ENCODE measurements around the gene CFAP46.
"Not testable (repeated sequence)": the region's sequence is repeated elsewhere in the genome, so short reads cannot be mapped to it uniquely, and the experiment has no call there.

Gene CFAP46

DNA sequence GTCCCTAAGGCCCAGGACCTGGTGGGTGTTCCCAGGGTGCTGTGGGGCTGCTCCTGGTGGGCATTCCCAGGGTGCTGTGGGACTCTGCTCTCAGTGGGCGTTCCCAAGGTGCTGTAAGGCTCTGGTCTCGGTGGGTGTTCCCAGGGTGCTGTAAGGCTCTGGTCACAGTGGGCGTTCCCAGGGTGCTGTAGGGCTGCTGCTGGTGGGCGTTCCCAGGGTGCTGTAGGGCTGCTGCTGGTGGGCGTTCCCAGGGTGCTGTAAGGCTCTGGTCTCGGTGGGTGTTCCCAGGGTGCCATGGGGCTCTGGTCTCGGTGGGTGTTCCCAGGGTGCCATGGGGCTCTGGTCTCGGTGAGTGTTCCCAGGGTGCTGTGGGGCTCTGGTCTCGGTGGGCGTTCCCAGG is 99.1 kb downstream of the CFAP46 start:
- DNase-seq (ENCODE audit: low read depth), result not testable (repeated sequence)

DNA sequence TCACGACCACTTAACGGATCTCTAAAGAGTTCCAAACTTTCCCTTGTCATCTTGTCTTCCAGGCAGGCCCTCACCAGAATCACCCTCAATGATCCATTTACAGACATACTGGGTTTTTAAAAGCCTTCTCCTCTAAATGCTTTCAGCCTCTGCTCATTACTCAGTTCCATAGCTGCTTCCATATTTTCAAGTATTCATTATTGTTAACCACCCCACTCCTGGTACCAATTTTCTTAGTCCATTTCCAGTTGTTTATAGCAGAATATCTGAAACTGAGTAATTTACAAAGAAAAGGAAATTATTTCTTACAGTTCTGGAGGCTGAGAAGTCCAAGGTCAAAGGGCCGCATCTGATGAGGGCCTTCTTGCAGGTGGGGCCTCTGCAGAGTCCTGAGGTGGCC is 100.0 kb downstream of the CFAP46 start:
- no peak for DNase-seq (ENCODE audit: low read depth)

DNA sequence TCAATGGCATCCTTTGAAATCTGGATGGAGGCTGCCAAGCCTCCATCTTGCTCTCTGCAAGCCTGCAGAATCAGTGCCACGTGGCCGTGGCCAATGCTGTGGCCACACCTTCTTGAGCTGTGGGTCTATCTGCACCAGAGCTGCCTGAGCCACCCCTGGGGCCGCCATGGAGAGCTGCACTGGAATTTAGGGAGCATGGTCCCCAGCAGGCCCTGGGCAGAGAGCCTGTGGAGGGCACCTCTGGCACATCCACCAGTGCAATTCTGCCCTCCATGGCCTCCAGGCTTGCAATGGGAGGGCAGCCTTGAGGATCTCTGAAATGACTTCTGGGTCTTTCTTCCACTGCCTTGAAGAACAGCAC is 100.8 kb downstream of the CFAP46 start:
- DNase-seq (ENCODE audit: low read depth), result no peak

DNA sequence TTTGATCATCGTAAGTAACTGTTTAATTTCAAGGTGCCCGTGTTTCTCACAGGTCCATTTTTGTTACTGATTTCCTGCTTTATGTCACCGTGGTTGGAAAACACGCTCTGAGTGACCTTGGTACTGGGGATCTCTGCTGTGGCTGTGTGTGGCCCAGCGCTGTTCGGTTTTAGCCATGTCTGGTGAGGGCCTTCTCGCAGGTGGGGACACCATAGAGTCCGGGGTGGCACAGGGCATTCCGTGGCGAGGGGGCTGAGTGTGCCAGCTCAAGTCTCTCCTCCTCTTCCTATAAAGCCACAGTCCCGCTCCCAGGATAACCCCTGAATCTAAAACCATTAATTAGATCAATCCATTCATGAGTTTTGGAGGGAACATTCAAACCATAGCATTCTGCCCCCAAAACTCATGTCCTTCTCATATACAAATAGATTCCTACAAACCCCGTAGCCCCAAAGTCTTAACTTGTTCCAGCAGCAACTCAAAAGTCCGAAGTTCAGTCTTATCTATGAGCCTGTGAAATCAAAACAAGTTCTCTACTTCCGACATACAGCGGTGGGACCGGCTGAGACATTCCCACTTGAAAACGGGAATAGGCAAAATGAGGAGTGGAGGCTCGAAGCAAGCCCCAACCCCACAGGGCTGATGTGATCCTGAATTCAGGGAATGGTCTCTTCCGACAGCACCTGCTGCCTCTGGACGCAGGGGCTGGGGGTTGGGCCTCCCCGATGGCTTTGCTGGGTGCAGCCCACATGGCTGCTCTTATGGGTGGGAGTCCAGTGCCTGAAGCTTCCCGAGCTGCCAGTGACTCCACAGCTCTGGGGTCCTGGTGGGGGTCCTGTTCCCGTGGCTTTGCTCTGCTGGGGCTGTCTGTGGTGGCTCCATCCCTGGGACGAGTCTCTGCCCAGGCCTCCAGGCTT is 101.4 kb downstream of the CFAP46 start:
- DNase-seq (ENCODE audit: low read depth), result no peak

DNA sequence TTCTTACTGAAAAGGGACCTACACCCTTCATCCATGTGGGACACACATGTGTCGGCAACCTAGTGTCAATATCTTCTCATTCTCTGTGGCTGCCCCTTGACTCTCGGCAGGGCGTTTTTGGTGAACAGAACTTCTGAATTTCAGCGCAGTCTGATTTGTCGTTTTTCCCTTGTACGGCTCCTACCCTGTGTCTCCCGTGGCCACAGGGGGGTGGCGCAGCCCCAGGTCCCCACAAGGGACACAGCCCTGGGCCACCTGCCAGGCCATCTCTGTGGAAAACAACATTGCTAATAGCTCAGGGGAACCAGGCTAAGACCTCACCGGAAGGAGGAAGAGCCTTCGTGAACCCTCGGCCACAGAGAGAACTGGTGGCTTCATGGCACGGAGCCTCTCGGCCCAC is 103.3 kb downstream of the CFAP46 start:
- DNase-seq (ENCODE audit: low read depth), result no peak

DNA sequence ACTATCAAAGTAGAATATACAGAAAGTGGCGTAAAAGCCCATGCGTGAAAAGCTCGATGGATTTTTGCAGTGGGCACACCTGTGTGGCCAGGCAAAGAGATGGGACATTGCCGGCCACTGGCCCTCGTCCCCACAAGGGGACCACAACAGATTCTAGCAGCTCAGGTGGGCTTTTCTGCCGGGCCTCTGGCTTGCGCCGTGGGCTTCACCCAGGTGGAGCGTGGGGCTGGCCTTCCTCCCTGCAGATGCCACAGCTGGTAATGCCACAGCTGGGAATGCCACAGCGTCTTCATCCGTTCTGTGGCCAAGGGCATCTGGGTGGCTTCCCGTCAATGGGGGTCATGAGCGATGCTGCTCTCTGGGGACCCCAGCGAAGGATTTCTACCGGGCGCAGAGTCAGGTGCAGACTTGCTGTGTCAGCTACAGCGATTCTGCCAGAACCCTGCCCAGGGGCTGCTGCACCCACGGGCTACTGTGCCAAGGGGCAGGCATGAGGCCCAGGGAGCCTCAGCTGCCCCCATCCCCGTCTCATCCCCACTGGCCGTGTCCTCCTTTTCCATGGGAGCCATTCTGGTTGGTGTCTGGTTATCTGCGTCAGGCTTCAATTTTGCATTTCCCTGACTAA is 103.9 kb downstream of the CFAP46 start:
- DNase-seq (ENCODE audit: low read depth), result no peak

DNA sequence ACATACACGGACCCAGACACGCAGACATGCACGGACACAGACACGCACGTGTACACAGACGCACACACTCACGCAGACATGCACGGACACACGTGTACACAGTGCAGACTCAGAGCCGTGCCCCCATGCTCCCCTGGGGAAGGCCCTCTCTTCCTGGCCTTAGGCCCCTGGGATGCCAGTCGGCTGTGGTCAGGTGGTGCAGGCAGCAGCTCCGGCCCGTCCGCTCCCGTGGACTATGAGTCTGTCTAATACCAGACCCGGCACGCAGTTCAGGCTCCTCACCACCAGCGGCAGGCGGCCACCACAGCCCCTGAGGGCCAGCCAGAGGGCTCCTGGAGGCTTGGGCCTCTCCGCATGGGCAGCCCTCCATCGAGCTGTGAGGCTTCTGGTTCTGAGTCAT is 104.5 kb downstream of the CFAP46 start:
- DNase-seq (ENCODE audit: low read depth), result no peak

DNA sequence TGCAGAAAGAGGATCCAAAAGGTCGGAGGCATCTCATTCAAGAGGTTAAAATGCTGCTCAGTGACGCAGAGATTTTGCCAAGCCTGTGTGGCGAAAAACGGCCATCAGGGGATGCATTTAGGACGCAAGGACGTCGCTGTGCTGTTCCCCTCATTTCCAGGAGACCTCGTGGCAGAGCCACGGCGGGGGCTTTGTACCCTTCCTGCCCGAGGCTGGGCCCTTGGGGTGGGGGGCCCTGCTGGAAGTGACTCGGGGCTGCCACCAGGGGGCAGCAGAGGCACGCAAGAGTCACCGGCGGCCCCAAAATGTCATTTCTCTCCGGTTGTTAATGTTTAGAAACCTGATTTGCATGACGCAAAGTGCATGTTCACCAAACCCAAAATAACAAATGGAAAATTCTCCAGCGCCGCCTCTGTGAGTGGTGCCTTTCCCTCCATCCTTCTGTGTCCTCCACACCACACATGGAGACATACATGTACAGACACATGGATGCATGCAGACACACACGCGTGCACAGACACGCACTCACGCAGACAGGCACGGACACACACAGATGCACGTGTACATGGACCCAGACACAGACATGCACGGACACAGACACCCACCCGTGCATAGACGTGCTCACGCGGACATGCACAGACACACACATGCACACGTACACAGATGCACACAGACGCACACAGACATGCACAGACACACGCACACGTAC is 105.4 kb downstream of the CFAP46 start:
- peak; percentile 7 for DNase-seq (ENCODE audit: low read depth)

DNA sequence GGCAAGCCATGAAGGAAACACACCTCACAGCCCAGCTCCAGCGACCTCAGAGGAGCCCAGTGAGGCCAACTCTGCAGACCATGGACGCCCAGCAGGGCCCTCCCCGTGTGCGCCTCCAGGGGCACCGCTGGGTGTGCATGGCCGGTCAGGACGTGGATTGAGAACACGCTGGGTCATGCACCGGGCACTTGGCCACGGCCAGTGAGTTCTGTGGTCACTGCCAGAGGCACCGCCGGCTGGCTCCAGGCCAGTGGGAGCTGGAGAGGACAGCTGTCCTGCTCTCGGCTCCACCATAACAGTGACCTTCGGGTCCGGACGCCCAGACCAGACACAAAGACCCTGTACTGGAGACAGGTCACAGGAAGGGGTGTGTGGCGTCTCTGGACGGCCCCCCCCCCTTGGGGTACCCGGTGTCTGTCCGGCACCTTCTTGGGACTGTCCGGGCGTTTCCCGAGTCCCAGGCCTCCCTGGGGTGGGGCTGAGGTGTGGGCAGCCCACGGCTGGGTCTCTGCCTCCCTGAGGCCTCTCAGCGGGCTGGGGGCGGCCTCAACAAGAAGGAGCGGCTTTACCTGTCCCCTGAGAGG is 106.0 kb downstream of the CFAP46 start:
- no peak for DNase-seq (ENCODE audit: low read depth)

DNA sequence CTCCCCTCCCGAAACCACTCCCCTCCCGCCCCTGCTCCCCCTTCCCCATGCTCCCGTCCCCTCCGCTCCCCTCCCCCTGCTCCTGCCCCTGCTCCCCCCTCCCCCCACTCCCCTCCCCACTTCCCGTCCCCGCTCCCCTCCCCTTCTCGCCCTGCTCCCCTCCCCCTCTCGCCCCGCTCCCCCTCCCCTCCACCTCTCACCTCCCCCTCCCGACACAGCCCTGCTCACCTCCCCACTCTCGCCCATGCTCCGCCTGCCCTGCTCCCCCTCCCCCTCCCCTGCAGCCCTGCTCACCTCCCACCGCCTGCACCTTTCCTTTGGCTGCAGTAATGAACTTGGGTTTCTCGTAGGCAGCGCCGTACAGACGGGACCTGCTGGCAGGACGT is 106.5 kb downstream of the CFAP46 start:
- no peak for DNase-seq (ENCODE audit: low read depth)

DNA sequence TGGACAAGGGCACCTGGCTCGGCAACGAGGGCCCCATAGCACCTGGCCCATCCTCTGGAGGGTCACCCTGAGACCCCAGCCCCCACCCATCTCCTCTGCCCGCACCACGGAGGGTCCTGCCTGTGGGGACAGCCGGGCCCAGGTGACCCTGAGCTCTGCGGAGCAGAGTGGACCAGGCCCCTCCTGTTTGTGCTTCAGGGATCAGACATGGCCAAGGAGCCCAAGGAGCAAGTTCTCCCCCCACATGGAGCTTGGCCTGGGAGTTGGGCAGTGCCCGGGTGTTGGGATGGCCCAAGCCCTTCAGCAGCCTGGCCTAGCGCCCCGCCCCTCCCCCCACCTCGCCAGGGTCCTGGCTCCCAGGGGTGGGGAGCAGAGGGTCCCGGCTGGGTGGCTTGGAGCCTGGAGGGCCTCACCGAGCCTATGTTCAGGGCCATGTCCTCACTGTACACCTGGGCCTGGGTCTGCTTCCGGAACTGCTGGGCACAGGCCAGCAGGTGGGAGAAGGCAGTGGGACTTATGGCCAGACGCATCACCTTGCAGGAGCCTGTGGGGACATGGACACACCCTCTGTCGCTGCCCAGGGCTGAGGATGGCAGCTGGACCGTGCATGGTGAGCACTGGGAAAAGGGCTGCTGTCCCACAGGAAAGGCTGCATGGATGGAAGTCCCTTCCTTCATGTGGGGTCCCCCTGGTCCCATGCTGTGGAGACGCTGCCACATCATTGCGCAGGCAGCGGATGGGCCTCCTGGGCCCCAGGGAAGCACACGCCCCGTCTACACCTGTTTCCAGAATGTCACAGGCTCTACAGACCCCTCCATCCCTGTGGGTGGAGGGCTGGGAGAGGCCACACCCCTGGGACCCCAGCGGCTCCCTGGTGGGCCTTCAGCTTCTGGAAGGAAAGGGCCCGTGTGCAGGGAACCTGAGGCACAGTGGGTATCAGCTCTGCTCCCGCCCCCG is 107.2 kb downstream of the CFAP46 start:
- no peak for DNase-seq (ENCODE audit: low read depth)

DNA sequence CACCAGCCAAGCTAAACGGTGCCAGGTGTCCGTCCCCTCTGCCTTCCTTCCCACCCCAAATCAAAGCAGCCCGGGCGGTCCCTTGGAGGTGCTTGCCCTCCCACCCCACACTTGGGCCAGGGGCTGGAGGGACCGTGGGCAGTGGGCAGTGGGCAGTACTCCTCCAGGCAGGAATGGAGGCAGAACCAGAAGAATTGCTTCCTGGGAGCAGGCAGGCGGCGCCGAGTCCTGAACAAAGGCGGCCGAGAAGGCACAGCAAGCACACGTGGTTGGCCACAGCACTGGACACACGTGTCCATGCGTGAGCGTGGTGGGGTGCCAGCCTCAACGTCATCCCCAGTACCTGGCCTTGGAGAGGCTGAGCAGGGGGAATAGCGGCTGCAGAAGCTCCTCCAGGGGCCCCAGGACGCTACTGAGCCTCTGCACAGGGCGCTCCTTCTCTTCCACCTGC is 108.0 kb downstream of the CFAP46 start:
- DNase-seq (ENCODE audit: low read depth), result no peak

DNA sequence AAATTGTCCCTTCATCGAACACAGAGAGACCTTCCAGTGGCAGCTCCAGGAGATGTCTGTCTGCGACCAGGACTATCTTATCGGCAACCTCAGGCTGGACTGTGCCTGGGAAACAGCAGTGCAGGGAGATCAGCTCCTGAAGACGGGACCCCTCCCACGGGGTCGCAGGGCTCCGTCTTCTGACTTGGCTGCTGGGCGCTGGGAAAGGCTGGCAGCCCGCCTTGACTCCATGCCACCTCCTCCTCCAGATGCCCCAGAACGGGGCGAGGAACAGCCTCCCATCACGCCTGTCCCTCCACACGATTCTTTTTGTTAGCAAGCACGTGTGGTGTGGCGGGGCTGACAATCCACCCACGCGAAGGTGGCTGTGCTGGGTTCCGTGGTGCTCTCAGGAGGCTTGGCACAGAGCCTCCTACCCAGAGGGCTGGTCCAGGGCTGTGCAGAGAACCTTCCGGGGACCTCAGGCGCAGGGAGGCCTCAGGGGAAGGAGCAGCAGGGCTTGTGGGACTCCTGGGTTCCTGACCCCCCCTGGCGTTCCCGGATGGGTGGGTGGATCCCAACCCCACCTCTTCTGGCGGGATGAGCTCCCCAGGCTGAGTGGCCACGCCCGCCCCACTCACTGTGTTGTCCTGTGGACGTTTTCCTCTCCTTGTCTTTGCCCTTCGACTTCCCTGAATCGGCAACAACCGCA is 108.8 kb downstream of the CFAP46 start:
- no peak for DNase-seq (ENCODE audit: low read depth)

DNA sequence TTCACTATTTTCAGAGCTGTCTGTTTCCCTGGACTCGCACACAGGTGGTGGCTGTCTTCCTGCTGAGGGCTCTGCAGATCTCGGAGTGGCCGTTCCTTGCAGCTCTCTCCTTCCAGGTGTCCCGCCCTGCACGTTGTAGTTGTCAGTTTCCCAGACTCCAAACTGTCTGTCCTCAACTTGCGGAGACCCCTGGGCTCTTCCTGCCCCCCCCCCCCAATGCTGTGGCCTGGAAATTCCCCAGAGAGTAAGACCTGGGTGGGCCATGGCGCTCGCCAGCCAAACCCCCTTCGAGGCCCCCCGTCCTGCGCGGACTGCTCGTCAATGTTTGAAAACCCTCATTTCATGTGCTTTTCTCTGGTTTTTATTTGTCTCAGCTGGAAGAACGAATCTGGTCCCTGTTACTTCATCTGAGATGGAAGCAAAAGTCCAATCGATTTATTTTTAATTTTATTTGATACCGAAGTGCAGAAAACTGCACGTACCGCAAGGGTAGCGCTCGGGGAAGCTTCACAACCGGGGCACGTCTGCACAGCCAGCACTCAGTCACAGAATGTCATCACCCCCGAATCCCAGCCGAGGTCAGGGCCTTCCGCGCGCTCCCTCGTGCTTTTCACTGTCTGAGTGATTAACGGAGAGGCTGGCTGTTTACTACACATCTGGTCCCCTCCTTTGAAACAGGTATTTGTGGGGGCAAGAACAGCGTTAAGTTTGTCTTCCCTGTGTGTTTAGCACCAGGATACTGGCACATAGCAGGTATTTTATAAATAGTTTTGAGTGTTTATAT is 110.0 kb downstream of the CFAP46 start:
- DNase-seq (ENCODE audit: low read depth), result no peak

DNA sequence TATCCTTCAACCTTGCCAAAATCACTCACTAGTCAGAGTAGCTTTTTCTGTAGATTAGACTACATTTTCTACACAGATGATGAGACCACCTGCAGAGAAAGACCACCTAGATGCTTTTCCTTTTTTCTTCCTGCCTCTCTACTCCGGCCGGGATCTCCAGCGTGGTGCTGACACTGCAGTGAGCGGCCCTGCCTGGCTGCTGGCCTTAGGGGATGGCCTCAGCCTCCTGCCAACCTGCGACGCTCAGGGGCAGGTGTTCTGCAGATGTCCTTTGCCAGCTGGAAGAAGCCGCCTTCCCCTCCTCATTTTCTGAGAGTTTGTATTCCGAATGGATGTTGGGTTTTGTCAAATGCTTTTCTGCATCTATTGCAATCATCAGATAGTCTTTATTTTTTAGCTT is 113.0 kb downstream of the CFAP46 start:
- no peak for DNase-seq (ENCODE audit: low read depth)

DNA sequence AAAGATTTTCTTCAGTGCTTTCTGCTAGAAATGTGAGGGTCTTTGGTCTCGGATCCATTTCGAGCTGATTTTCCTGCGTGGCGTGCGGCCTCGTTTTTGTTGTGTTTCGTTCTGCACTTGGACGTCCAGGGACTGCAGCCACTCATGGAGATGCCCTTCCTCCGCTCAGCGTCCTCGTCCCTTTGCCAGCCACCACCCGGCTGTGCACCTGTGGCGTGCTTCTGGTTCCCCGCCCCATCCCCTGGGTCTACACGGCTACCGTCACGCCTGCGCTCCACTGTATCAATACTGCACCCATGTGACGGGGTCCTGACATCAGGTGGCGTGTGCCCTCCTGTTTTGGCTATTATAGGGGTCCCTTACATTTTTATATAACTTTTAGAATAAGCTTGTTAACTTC is 113.7 kb downstream of the CFAP46 start:
- no peak for DNase-seq (ENCODE audit: low read depth)

DNA sequence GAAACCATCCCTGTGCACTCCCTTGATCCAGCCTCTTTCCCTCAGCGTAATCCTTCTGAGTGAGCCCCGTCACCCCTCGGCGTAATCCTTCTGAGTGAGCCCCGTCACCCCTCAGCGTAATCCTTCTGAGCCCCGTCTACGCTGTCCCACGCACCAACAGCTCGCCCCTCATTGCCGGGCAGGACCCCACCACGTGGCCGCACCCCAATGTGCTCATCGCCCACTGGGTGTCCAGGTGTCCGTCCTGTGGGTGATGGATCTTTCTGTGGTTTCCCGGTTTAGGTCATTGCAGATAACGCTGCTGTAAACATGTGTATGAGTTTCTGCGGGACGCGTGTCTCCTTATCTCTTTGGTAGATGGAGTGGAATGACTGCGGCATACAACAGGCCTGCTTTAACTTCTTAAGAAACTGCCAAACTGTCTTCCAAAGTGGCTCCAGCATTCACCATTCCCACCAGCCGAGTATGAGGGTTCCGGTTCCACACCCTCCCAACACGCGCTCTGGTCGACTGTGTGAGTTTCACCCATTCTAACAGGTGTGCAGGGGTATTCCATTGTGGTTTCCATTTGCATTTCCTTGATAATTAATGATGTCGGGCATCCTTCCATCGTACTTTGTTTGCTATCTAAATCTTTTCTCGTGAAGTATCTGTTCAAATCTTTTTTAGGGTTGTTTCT is 114.4 kb downstream of the CFAP46 start:
- DNase-seq (ENCODE audit: low read depth), result no peak

DNA sequence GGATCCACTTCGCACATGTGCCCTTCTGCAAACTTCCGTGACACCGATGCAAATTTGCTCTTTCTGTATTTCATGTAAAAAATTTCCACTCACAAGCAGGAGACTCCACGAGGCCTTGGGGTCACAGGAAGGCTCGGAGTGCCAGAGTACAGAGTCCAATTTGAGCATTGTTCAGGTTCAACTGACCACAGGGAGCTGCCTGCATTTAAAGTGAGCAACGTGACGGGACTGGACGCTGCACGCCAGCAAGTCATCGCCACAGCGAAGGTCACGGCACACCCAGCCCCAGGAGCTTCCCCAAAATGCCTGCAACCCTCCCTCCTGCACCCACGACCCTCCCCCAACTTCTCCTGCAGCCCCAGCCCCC is 115.0 kb downstream of the CFAP46 start:
- no peak for DNase-seq (ENCODE audit: low read depth)

Measured in CMK (cell line).